ENCODE measurements around the gene SUCLG2. TPM values are rescaled to one million over a fixed set of nuclear protein-coding genes. Genes with fewer than 3 reads are reported as not detected.

Gene SUCLG2
- 38.9 TPM for total RNA-seq

GRCh38 chr3:67654099-67654843 lies at the start of gene SUCLG2:
SUCLG2 (minus strand) TSS chr3:67654612; CDS start chr3:67654586, 26 bp downstream.
- ATAC-seq: peak; percentile 96

GRCh38 chr3:67700596-67700995 lies 46.2 kb upstream of the SUCLG2 start:
- ATAC-seq: no peak

- ATAC-seq: no peak
Observed at GRCh38 chr3:67699882-67700281, 45.5 kb upstream of the SUCLG2 start.

- no peak for ATAC-seq
Observed at GRCh38 chr3:67692621-67693020, 38.2 kb upstream of the SUCLG2 start.

- no peak for ATAC-seq
Observed at GRCh38 chr3:67691926-67692325, 37.5 kb upstream of the SUCLG2 start.

GRCh38 chr3:67691207-67691606 lies 36.8 kb upstream of the SUCLG2 start:
- ATAC-seq: no peak

GRCh38 chr3:67689806-67690205 lies 35.4 kb upstream of the SUCLG2 start:
- ATAC-seq: no peak

GRCh38 chr3:67688231-67688630 lies 33.8 kb upstream of the SUCLG2 start:
- ATAC-seq: no peak

- ATAC-seq: no peak
Observed at GRCh38 chr3:67686069-67686468, 31.7 kb upstream of the SUCLG2 start.

GRCh38 chr3:67685499-67685898 lies 31.1 kb upstream of the SUCLG2 start:
- ATAC-seq: peak; percentile 38

GRCh38 chr3:67684211-67684610 lies 29.8 kb upstream of the SUCLG2 start:
- ATAC-seq: no peak

- no peak for ATAC-seq
Observed at GRCh38 chr3:67683522-67683921, 29.1 kb upstream of the SUCLG2 start.

GRCh38 chr3:67678665-67679064 lies 24.3 kb upstream of the SUCLG2 start:
- no peak for ATAC-seq

GRCh38 chr3:67674055-67674454 lies 19.6 kb upstream of the SUCLG2 start:
- no peak for ATAC-seq

GRCh38 chr3:67662733-67663132 lies 8.3 kb upstream of the SUCLG2 start:
- no peak for ATAC-seq

- ATAC-seq: no peak
Observed at GRCh38 chr3:67661089-67661488, 6.7 kb upstream of the SUCLG2 start.

- no peak for ATAC-seq
Observed at GRCh38 chr3:67657192-67657591, 2.8 kb upstream of the SUCLG2 start.

GRCh38 chr3:67656614-67657013 lies 2.2 kb upstream of the SUCLG2 start:
- no peak for ATAC-seq

GRCh38 chr3:67655364-67656121 lies 1.1 kb upstream of the SUCLG2 start:
- ATAC-seq: peak; percentile 6

GRCh38 chr3:67654844-67655177 lies 399 bp upstream of the SUCLG2 start:
- no peak for ATAC-seq

GRCh38 chr3:67653425-67654098 lies 850 bp downstream of the SUCLG2 start:
- peak; percentile 30 for ATAC-seq

- no peak for ATAC-seq
Observed at GRCh38 chr3:67650084-67650483, 4.3 kb downstream of the SUCLG2 start.

- ATAC-seq: no peak
Observed at GRCh38 chr3:67649681-67650080, 4.7 kb downstream of the SUCLG2 start.

- ATAC-seq: no peak
Observed at GRCh38 chr3:67648701-67649100, 5.7 kb downstream of the SUCLG2 start.

Measured in esophagus mucosa (tissue), 1 donor.